H9 (cell line): ENCODE results near the gene DSCAM. TPM values are rescaled to one million over a fixed set of nuclear protein-coding genes. Genes with fewer than 3 reads are reported as not detected.

Experiments used
- DNase-seq: peaks from one replicate; pipeline ENCODE4 v3.0.0-alpha.2; 2017
- H2AFZ ChIP-seq: one replicate; pipeline ENCODE4 v1.6.1; 2013; ENCODE audit warnings: mild to moderate bottlenecking, low read length, control low read depth, moderate library complexity
- H2AK5ac ChIP-seq: 2 replicates; pipeline ENCODE4 v1.6.1; 2013; ENCODE audit warnings: low read length, control low read depth, mixed read lengths; ENCODE audit not compliant: insufficient read length
- H2BK120ac ChIP-seq: one replicate; pipeline ENCODE4 v1.6.1; 2013; ENCODE audit warnings: low read depth, mild to moderate bottlenecking, low read length, control low read depth, inconsistent platforms; ENCODE audit not compliant: poor library complexity, severe bottlenecking
- H2BK12ac ChIP-seq: 2 replicates; pipeline ENCODE4 v1.6.1; 2013; ENCODE audit warnings: low read length, control low read depth, mixed read lengths, low read depth; ENCODE audit not compliant: insufficient read length
- H2BK15ac ChIP-seq: 2 replicates; pipeline ENCODE4 v1.6.1; 2013; ENCODE audit warnings: low read depth, low read length, control low read depth
- H2BK20ac ChIP-seq: one replicate; pipeline ENCODE4 v1.6.1; 2013; ENCODE audit warnings: low read depth, mild to moderate bottlenecking, low read length, control low read depth, inconsistent platforms; ENCODE audit not compliant: poor library complexity, severe bottlenecking
- H2BK5ac ChIP-seq: 2 replicates; pipeline ENCODE4 v1.6.1; 2013; ENCODE audit warnings: low read length, control low read depth, mixed read lengths; ENCODE audit not compliant: insufficient read length
- H3K14ac ChIP-seq: 2 replicates; pipeline ENCODE4 v1.6.1; 2013; ENCODE audit warnings: low read length, control low read depth; ENCODE audit not compliant: insufficient read depth
- H3K18ac ChIP-seq: 2 replicates; pipeline ENCODE4 v1.6.1; 2013; ENCODE audit warnings: low read depth, mild to moderate bottlenecking, mixed read lengths, low read length, control low read depth; ENCODE audit not compliant: insufficient read length
- H3K23ac ChIP-seq: 2 replicates; pipeline ENCODE4 v1.6.1; 2013; ENCODE audit warnings: low read length, control low read depth, mixed read lengths, low read depth; ENCODE audit not compliant: insufficient read length
- H3K23me2 ChIP-seq: 2 replicates; pipeline ENCODE4 v1.6.1; 2013; ENCODE audit warnings: low read depth, mild to moderate bottlenecking, mixed read lengths, low read length, control low read depth; ENCODE audit not compliant: insufficient read length, poor library complexity, severe bottlenecking
- H3K27ac ChIP-seq: 2 replicates; pipeline ENCODE4 v1.5.1; 2013; ENCODE audit warnings: low read length, control low read depth, mixed read lengths, low read depth; ENCODE audit not compliant: insufficient read length
- H3K27me3 ChIP-seq: 2 replicates; pipeline ENCODE4 v1.6.1; 2013; ENCODE audit warnings: low read length, control low read depth, inconsistent platforms; ENCODE audit not compliant: insufficient read depth
- H3K4ac ChIP-seq: 2 replicates; pipeline ENCODE4 v1.6.1; 2013; ENCODE audit warnings: low read depth, mild to moderate bottlenecking, control low read depth, inconsistent platforms, low read length, moderate library complexity
- H3K4me1 ChIP-seq: 2 replicates; pipeline ENCODE4 v1.6.1; 2013; ENCODE audit warnings: low read length, control low read depth, inconsistent platforms; ENCODE audit not compliant: insufficient read depth
- H3K4me2 ChIP-seq: 2 replicates; pipeline ENCODE4 v1.6.1; 2013; ENCODE audit warnings: low read length, control low read depth, mixed read lengths; ENCODE audit not compliant: insufficient read length, insufficient read depth
- H3K56ac ChIP-seq: 2 replicates; pipeline ENCODE4 v1.6.1; 2013; ENCODE audit warnings: low read depth, mild to moderate bottlenecking, mixed read lengths, low read length, control low read depth; ENCODE audit not compliant: insufficient read length
- H3K79me1 ChIP-seq: 2 replicates; pipeline ENCODE4 v1.6.1; 2013; ENCODE audit warnings: low read depth, mild to moderate bottlenecking, moderate library complexity, low read length, control low read depth, inconsistent platforms; ENCODE audit not compliant: insufficient read depth, poor library complexity, severe bottlenecking
- H3K79me2 ChIP-seq: 2 replicates; pipeline ENCODE4 v1.6.1; 2013; ENCODE audit warnings: low read length, control low read depth, inconsistent platforms; ENCODE audit not compliant: insufficient read depth
- H3K9ac ChIP-seq: 2 replicates; pipeline ENCODE4 v1.6.1; 2013; ENCODE audit warnings: low read length, control low read depth, mixed read lengths; ENCODE audit not compliant: insufficient read length; ENCODE audit errors: extremely low read depth
- H3K9me3 ChIP-seq: one replicate; pipeline ENCODE4 v1.6.1; 2013; ENCODE audit warnings: low read depth, low read length, inconsistent platforms; ENCODE audit not compliant: control insufficient read depth
- H3T11ph ChIP-seq: one replicate; pipeline ENCODE4 v1.6.1; 2013; ENCODE audit warnings: mild to moderate bottlenecking, low read length, control low read depth, inconsistent platforms
- H4K20me1 ChIP-seq: one replicate; pipeline ENCODE4 v1.6.1; 2013; ENCODE audit not compliant: control insufficient read depth, insufficient read length, insufficient read depth
- H4K5ac ChIP-seq: 2 replicates; pipeline ENCODE4 v1.6.1; 2013; ENCODE audit warnings: low read depth, mild to moderate bottlenecking, mixed read lengths, low read length, control low read depth; ENCODE audit not compliant: insufficient read length
- H4K8ac ChIP-seq: replicated peaks from 2 replicates; pipeline ENCODE4 v1.6.1; 2013; ENCODE audit warnings: low read length, control low read depth, mixed read lengths, low read depth; ENCODE audit not compliant: insufficient read length
- H4K91ac ChIP-seq: 2 replicates; pipeline ENCODE4 v1.6.1; 2013; ENCODE audit warnings: low read depth, mild to moderate bottlenecking, moderate library complexity, mixed read lengths, low read length, control low read depth; ENCODE audit not compliant: insufficient read length
- H3K27ac Mint-ChIP-seq, 3 experiments: 2 replicates in 2 of 3; 3 replicates in 1 of 3; pipeline ENCODE4 v1.8.0; 2020 to 2021; ENCODE audit warnings: mixed read lengths in 3 of 3, mild to moderate bottlenecking in 1 of 3, moderate library complexity in 1 of 3
- H3K27me3 Mint-ChIP-seq: 2 replicates; pipeline ENCODE4 v1.8.0; 2021; ENCODE audit warnings: low read depth, mild to moderate bottlenecking, moderate library complexity, mixed read lengths
- H3K36me3 Mint-ChIP-seq, 3 experiments: 2 replicates in 2 of 3; 3 replicates in 1 of 3; pipeline ENCODE4 v1.8.0; 2020 to 2021; ENCODE audit warnings: low read depth in 3 of 3, mixed read lengths in 3 of 3; ENCODE audit not compliant: insufficient read depth in 1 of 3
- H3K4me1 Mint-ChIP-seq, 2 experiments: 2 replicates each; pipeline ENCODE4 v1.8.0; 2020; ENCODE audit warnings: mixed read lengths in 2 of 2
- H3K4me3 Mint-ChIP-seq, 2 experiments: 2 replicates in 1 of 2; 3 replicates in 1 of 2; pipeline ENCODE4 v1.8.0; 2020 to 2021; ENCODE audit warnings: mild to moderate bottlenecking in 2 of 2, mixed read lengths in 2 of 2, moderate library complexity in 1 of 2
- H3K9me3 Mint-ChIP-seq, 2 experiments: 2 replicates in 1 of 2; 3 replicates in 1 of 2; pipeline ENCODE4 v1.8.0; 2020; ENCODE audit warnings: mild to moderate bottlenecking in 2 of 2, mixed read lengths in 2 of 2, moderate library complexity in 1 of 2
- CTCF ChIP-seq: fragments of 200-600 bp; sonication (generic); conservative IDR thresholded peaks from 3 replicates; pipeline ENCODE4 v1.8.0; 2021; ENCODE audit warnings: antibody characterized with exemption, mild to moderate bottlenecking
- WGBS: extraction: QIAGEN DNeasy Blood & Tissue Kit; methylation state at CpG from one replicate; pipeline ENCODE4 v1.1.7; 2013; ENCODE audit warnings: missing lambda C conversion rate, low lambda C conversion rate, mixed read lengths; ENCODE audit not compliant: insufficient read length; ENCODE audit errors: extremely low coverage; 5-methylcytosine and 5-hydroxymethylcytosine counted together
- total RNA-seq: library from RNA; stranded (reverse); gene quantifications from 2 replicates; pipeline ENCODE4 v1.2.1, GENCODE V29; 2021

Gene DSCAM
- total RNA-seq, 1 experiment from 2014 or later, result 0.17 TPM

GRCh38 chr21:40337981-40338380 is 509.0 kb downstream of the DSCAM start:
- no peak for TF ChIP-seq CTCF
- no peak overlapping the region for H3K4me3 Mint-ChIP-seq
- Histone ChIP-seq H3K23ac (no peak overlapping the region), H2BK20ac (no peak overlapping the region), H3K23me2 (no peaks in the 10 kb centered on the region), H3K27ac (no peak overlapping the region), H2BK12ac (no peak overlapping the region), H3K27me3 (peaks cover 2% of the 10 kb centered on the region; the same call in 1 of the 2 replicates), H2BK120ac (no peak overlapping the region), H2AK5ac (no peak overlapping the region), H3K56ac (no peak overlapping the region), H3K9me3 (no peaks in the 10 kb centered on the region), H3K9ac (no peak overlapping the region), H4K8ac (no peak overlapping the region), H4K5ac (no peak overlapping the region), H2AFZ (no peak overlapping the region), H3K18ac (no peak overlapping the region), H3K4me1 (no peaks in the 10 kb centered on the region), H3K79me2 (no peaks in the 10 kb centered on the region), H3K79me1 (no peaks in the 10 kb centered on the region), H3K14ac (no peak overlapping the region), H4K91ac (no peak overlapping the region), H3K4ac (no peak overlapping the region), H3K4me2 (no peak overlapping the region), H2BK15ac (no peak overlapping the region), H4K20me1 (no peaks in the 10 kb centered on the region), H3T11ph (no peak overlapping the region), H2BK5ac (no peak overlapping the region)
- peaks cover 0 to 3% of the 10 kb centered on the region in 2 experiments; a peak in 2 of 5 replicates for H3K9me3 Mint-ChIP-seq
- whole genome bisulfite sequencing, result no CpG with 5 or more reads among the region's 13 CpGs
- no peak for DNase-seq
- H3K27ac Mint-ChIP-seq, result no peak overlapping the region
- H3K4me1 Mint-ChIP-seq, result peaks cover 28 to 33% of the 10 kb centered on the region in 2 experiments
- no peaks in the 10 kb centered on the region; a peak in 2 of 7 replicates for H3K36me3 Mint-ChIP-seq
- H3K27me3 Mint-ChIP-seq, result peaks cover 43% of the 10 kb centered on the region
